H4 (cell line): Measurements from ENCODE around the gene GSTK1. TPM values are rescaled to one million over a fixed set of nuclear protein-coding genes. Genes with fewer than 3 reads are reported as not detected.

Experiments used
- DNase-seq: peaks from one replicate; pipeline ENCODE4 v3.0.0-alpha.2; 2015; ENCODE audit warnings: low spot score
- total RNA-seq: library from RNA; depleted of rRNA; stranded (reverse); fragments of >200 nt; shearing (Covaris generic); gene quantifications from 2 replicates; pipeline ENCODE4 v1.2.3, GENCODE V29; 2014; rRNA removed

GSTK1 gene
- total RNA-seq, 1 experiment from 2014 or later, result 152 TPM

- DNase-seq, result no peak
Observed at GRCh38 chr7:143296686-143297085, 33.4 kb downstream of the GSTK1 start.

GRCh38 chr7:143299346-143299745, 36.1 kb downstream of the GSTK1 start:
- DNase-seq, result no peak

DNA sequence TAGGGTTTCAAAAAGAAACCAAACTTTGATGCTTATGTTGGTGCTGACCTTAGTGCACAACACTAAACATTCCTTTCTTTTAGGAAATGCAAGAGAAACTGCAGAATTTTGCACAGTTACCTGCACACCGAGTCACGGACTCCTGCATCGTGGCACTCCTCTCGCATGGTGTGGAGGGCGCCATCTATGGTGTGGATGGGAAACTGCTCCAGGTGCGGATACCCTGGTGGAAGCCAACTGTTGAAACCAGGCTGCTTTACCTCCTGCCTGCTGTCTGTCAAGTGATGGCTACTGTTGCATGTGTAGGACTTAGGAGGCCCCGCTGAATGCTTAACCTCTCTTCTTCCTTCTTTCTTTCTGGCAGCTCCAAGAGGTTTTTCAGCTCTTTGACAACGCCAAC, 36.6 kb downstream of the GSTK1 start:
- peak; percentile 26 for DNase-seq

DNA sequence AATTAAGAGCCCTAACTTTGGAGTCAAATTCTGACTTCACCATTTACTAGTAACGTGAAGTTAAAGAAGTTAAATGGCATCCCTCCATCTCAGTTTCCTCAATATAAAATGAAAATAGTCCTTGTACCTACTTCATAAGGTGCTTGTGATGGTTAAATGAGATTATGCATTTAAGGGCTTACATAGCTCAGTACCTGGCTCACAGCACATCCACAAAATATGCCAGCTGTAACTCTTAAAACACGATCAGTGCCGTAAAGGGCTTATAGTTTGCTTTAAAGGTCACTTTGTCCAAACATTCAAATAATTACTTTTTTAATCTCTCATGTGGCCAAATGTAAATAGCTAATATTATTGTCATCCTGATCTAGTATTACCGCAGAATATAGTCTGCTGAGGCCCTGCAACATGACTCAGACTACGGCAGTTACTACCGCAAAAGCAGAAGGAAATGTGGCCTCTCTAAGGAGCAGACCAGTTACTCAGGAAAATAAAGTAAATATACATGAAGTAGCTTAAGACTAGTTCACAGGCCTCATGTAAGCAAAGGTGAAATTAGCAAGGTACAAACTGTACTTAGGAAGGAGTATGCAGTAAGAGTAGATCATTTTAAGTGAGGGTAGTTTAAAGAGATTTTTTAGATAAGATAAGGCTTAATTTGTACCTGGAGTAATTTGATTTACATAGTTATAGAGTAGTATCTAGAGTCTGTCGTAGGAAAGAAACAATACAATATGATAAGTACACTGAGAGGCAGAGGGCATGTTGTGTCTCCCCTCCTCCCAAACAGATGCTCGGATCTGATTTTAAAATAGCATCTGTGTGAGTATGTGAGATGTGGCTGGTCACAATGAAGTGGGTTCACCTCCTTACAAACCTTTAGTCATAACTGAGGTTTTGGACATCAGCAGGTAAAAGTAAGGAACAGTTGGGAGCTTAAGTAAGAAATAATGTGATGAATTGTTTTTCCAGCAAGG, 38.0 kb downstream of the GSTK1 start:
- DNase-seq, result no peak

DNA sequence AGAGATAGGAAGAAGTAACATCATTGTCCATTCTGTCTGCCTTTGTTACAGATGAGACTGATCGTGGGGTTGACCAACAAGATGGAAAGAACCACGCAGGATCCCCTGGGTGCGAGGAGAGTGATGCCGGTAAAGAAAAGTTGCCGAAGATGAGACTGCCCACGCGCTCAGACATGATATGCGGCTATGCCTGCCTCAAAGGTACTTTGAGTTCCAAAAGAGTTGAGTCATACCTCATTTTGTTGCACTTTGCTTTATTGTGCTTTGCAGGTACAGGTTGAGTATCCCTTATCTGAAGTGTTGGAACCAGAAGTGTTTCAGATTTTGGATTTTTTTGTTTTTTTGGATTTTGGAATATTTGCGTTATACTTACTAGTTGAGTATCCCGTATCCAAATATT, 40.5 kb downstream of the GSTK1 start:
- DNase-seq, result no peak

DNA sequence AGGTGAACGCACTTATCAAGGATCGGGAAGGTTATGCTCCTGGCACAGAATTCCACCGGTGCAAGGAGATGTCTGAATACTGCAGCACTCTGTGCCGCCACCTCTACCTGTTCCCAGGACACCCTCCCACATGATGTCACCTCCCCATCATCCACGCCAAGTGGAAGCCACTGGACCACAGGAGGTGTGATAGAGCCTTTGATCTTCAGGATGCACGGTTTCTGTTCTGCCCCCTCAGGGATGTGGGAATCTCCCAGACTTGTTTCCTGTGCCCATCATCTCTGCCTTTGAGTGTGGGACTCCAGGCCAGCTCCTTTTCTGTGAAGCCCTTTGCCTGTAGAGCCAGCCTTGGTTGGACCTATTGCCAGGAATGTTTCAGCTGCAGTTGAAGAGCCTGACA, 41.7 kb downstream of the GSTK1 start:
- DNase-seq, result no peak

GRCh38 chr7:143305423-143306070, 42.3 kb downstream of the GSTK1 start:
- no peak for DNase-seq

GRCh38 chr7:143308632-143309031, 45.4 kb downstream of the GSTK1 start:
- no peak for DNase-seq

GRCh38 chr7:143314127-143314526, 50.9 kb downstream of the GSTK1 start:
- no peak for DNase-seq

- no peak for DNase-seq
Observed at GRCh38 chr7:143315776-143316175, 52.5 kb downstream of the GSTK1 start, which contains the start of gene CLCN1. TSS of gene CLCN1 (plus strand) at chr7:143316111. CDS start at chr7:143316213, 102 bp downstream.

DNA sequence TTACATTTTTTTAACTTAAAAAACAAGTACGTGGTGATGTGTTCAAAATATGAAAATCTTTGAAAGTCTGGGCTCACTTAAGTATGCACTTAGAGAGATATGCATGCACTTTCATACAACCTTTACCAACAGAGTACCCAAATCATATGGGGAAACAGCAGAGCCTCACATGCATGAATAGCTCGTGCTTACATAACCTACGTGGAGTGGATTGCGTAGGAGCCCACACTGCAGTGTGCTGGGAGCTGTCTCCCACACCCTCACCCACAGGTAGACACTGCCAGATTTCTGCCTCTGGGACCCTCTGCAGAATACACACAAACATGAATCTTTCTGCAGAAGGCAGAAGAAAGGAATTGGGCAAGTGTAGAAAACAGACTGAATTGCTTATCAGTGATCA, 53.3 kb downstream of the GSTK1 start:
- no peak for DNase-seq

GRCh38 chr7:143318661-143319060, 55.4 kb downstream of the GSTK1 start:
- peak; percentile 24 for DNase-seq

Other genes starting within 250 kb of the GSTK1 start
- gene OR9A2, start 236.3 kb upstream of the GSTK1 start, total RNA-seq, result not detected in 2 replicates
- not detected in 2 replicates for gene OR6V1, start 211.1 kb upstream of the GSTK1 start, total RNA-seq
- not detected in 2 replicates for gene PIP, start 131.4 kb upstream of the GSTK1 start, total RNA-seq
- gene TAS2R39, start 80.0 kb upstream of the GSTK1 start, total RNA-seq, result not detected in 2 replicates
- not detected in 2 replicates for gene TAS2R40, start 41.4 kb upstream of the GSTK1 start, total RNA-seq
- gene TMEM139, start 21.5 kb downstream of the GSTK1 start, total RNA-seq, result 0.62 and 1.2 TPM in 2 replicates
- 20.2 and 37.7 TPM in 2 replicates for gene CASP2, start 24.9 kb downstream of the GSTK1 start, total RNA-seq
- gene CLCN1, start 52.7 kb downstream of the GSTK1 start, total RNA-seq, result not detected in 2 replicates
- gene FAM131B, start 99.3 kb downstream of the GSTK1 start, total RNA-seq, result 2.0 and 3.1 TPM in 2 replicates
- 31.2 and 43.3 TPM in 2 replicates for gene ZYX, start 117.9 kb downstream of the GSTK1 start, total RNA-seq
- not detected in 2 replicates for gene EPHA1, start 145.4 kb downstream of the GSTK1 start, total RNA-seq
- gene TAS2R60, start 180.0 kb downstream of the GSTK1 start, total RNA-seq, result not detected in 2 replicates
- not detected in 2 replicates for gene TAS2R41, start 214.4 kb downstream of the GSTK1 start, total RNA-seq